GM03348 (cell line): Measurements from ENCODE around the gene HFM1.

Experiments used
- DNase-seq: peaks from one replicate; pipeline ENCODE4 v3.0.0; 2012; ENCODE audit warnings: low spot score

HFM1 gene

GRCh38 chr1:91245435-91245834, 159.2 kb downstream of the HFM1 start:
- DNase-seq = no peak

GRCh38 chr1:91244737-91245136, 159.9 kb downstream of the HFM1 start:
- no peak for DNase-seq

- no peak for DNase-seq
Observed at GRCh38 chr1:91243171-91243570, 161.5 kb downstream of the HFM1 start.

- no peak for DNase-seq
Observed at GRCh38 chr1:91234181-91234580, 170.5 kb downstream of the HFM1 start.

GRCh38 chr1:91226741-91227140, 177.9 kb downstream of the HFM1 start:
- DNase-seq = no peak

GRCh38 chr1:91224878-91225277, 179.8 kb downstream of the HFM1 start:
- DNase-seq = no peak

GRCh38 chr1:91221017-91221416, 183.6 kb downstream of the HFM1 start:
- no peak for DNase-seq

GRCh38 chr1:91217911-91218310, 186.7 kb downstream of the HFM1 start:
- DNase-seq = no peak
